Smooth muscle cell (in vitro differentiated cells): ENCODE data around the gene LHX4. TPM values are rescaled to one million over a fixed set of nuclear protein-coding genes. Genes with fewer than 3 reads are reported as not detected.

Experiments
- DNase-seq: peaks from one replicate; lab custom pipeline; 2025; ENCODE audit not compliant: unreplicated experiment; lab: John Stamatoyannopoulos, UW
- H2AFZ ChIP-seq: fragments of 200-600 bp; sonication (generic); 2 replicates; pipeline ENCODE4 v1.6.0; 2016; ENCODE audit warnings: antibody characterized with exemption, low read depth, mild to moderate bottlenecking
- H3F3A ChIP-seq: fragments of 200-600 bp; sonication (generic); 2 replicates; pipeline ENCODE4 v1.6.0; 2017; ENCODE audit warnings: antibody characterized with exemption, low read depth
- H3K27ac ChIP-seq: fragments of 200-600 bp; sonication (generic); 2 replicates; pipeline ENCODE4 v1.5.1; 2016; ENCODE audit warnings: low read depth, mild to moderate bottlenecking
- H3K27me3 ChIP-seq: fragments of 200-600 bp; sonication (generic); 2 replicates; pipeline ENCODE4 v1.6.1; 2016; ENCODE audit warnings: low read depth, mild to moderate bottlenecking
- H3K36me3 ChIP-seq: fragments of 200-600 bp; sonication (generic); 2 replicates; pipeline ENCODE4 v1.5.1; 2016; ENCODE audit warnings: low read depth
- H3K4me1 ChIP-seq: fragments of 200-600 bp; sonication (generic); 2 replicates; pipeline ENCODE4 v1.5.1; 2016; ENCODE audit warnings: low read depth
- H3K4me2 ChIP-seq: fragments of 200-600 bp; sonication (generic); 2 replicates; pipeline ENCODE4 v1.6.0; 2016; ENCODE audit warnings: mild to moderate bottlenecking
- H3K4me3 ChIP-seq: fragments of 200-600 bp; sonication (generic); 2 replicates; pipeline ENCODE4 v1.5.1; 2016; ENCODE audit warnings: mild to moderate bottlenecking
- H3K79me2 ChIP-seq: fragments of 200-600 bp; sonication (generic); 2 replicates; pipeline ENCODE4 v1.6.0; 2016; ENCODE audit warnings: low read depth, mild to moderate bottlenecking
- H3K9ac ChIP-seq: fragments of 200-600 bp; sonication (generic); 2 replicates; pipeline ENCODE4 v1.6.0; 2016; ENCODE audit warnings: low read depth
- H3K9me3 ChIP-seq: fragments of 200-600 bp; sonication (generic); replicated peaks from 2 replicates; pipeline ENCODE4 v1.5.1; 2016; ENCODE audit warnings: low read depth
- H4K20me1 ChIP-seq: fragments of 200-600 bp; sonication (generic); 2 replicates; pipeline ENCODE4 v1.6.0; 2016; ENCODE audit warnings: low read depth
- CTCF ChIP-seq: fragments of 200-600 bp; sonication (generic); IDR thresholded peaks from 2 replicates; pipeline ENCODE4 v1.5.1; 2017; ENCODE audit warnings: borderline replicate concordance, mild to moderate bottlenecking, antibody characterized with exemption; ENCODE audit not compliant: insufficient read depth, poor library complexity, severe bottlenecking
- WGBS: methylation state at CpG from one replicate; pipeline ENCODE4 v1.1.7; 2016; ENCODE audit warnings: low lambda C conversion rate; 5-methylcytosine and 5-hydroxymethylcytosine counted together
- polyA plus RNA-seq: library from polyadenylated mRNA; unstranded; fragments of >200 nt; fragmentation: Nextera tagmentation; extraction: Ambion mirVana; gene quantifications from 2 replicates; pipeline ENCODE4 v1.2.1, GENCODE V29; 2016
- total RNA-seq: library from RNA; depleted of rRNA; stranded (reverse); fragments of >200 nt; gene quantifications from 2 replicates; pipeline ENCODE4 v1.2.3, GENCODE V29; 2014

Gene LHX4
- total and polyA plus RNA-seq, 2 experiments from 2014 or later: not detected

DNA sequence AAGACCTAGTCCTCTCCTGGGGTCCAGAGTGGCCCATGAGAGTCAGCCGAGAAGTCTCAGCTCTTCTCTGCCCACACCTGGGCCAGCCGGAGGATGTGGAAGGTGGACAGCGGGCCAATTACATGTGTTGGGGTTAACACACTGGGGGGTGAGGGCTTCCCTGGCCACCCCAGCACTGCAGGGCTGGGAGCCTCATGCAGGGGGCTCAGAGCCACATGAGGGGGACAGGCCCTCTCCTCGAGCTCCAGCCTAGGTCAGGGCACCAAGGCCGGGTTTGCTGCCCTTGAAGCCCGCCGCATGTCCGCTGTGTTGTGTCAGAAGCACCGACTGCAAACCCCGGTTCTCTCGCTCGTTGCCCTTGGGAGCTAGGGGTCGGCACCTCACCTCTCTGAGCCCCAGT lies 30.5 kb downstream of the LHX4 start:
- Histone ChIP-seq H3K4me1 (no peaks in the 10 kb centered on the region), H3K9me3 (no peaks in the 10 kb centered on the region), H3K27me3 (peaks cover 15% of the 10 kb centered on the region), H3K79me2 (no peaks in the 10 kb centered on the region), H3F3A (no peaks in the 10 kb centered on the region), H3K4me2 (no peak overlapping the region), H2AFZ (no peak overlapping the region), H3K27ac (no peak overlapping the region), H3K36me3 (no peaks in the 10 kb centered on the region), H3K9ac (no peak overlapping the region), H3K4me3 (no peak overlapping the region), H4K20me1 (no peaks in the 10 kb centered on the region)
- WGBS: 94% methylated on average over 13 of the region's 13 CpGs
- no peak for DNase-seq
- TF ChIP-seq CTCF: no peak

GRCh38 chr1:180261030-180261429 lies 31.0 kb downstream of the LHX4 start:
- no peak for TF ChIP-seq CTCF
- Histone ChIP-seq H3K27me3 (peaks cover 15% of the 10 kb centered on the region), H3K79me2 (no peaks in the 10 kb centered on the region), H3K4me2 (no peak overlapping the region), H4K20me1 (no peaks in the 10 kb centered on the region), H2AFZ (no peak overlapping the region), H3K9ac (no peak overlapping the region), H3K4me3 (no peak overlapping the region), H3K9me3 (no peaks in the 10 kb centered on the region), H3K27ac (no peak overlapping the region), H3K4me1 (no peaks in the 10 kb centered on the region), H3K36me3 (no peaks in the 10 kb centered on the region), H3F3A (no peaks in the 10 kb centered on the region)
- 93% methylated on average over 10 of the region's 10 CpGs for WGBS
- no peak for DNase-seq

GRCh38 chr1:180261524-180262155 lies 31.6 kb downstream of the LHX4 start:
- Histone ChIP-seq H3K36me3 (no peaks in the 10 kb centered on the region), H3K9ac (no peak overlapping the region), H4K20me1 (no peaks in the 10 kb centered on the region), H3K4me2 (no peak overlapping the region), H3K4me3 (no peak overlapping the region), H3K27ac (no peak overlapping the region), H3K4me1 (no peaks in the 10 kb centered on the region), H3K9me3 (no peaks in the 10 kb centered on the region), H2AFZ (no peak overlapping the region), H3K79me2 (no peaks in the 10 kb centered on the region), H3K27me3 (peaks cover 15% of the 10 kb centered on the region), H3F3A (no peaks in the 10 kb centered on the region)
- WGBS: 90% methylated on average over 7 of the region's 7 CpGs
- no peak for TF ChIP-seq CTCF
- no peak for DNase-seq
